Measurements from ENCODE around the gene CLCNKB. TPM values are rescaled to one million over a fixed set of nuclear protein-coding genes. Genes with fewer than 3 reads are reported as not detected.
"Not testable (repeated sequence)": the region's sequence is repeated elsewhere in the genome, so short reads cannot be mapped to it uniquely, and the experiment has no call there.

CLCNKB gene
- total and polyA plus RNA-seq, 11 donors, result 0.50 to 2.7 (median 1.5) TPM

GRCh38 chr1:16041200-16041599 lies 2.4 kb upstream of the CLCNKB start:
- ATAC-seq (no peak), DNase-seq (no peak)
- no peak for TF ChIP-seq CTCF (IDR thresholded peaks at IDR 0.05)
- TF ChIP-seq POLR2A (IDR thresholded peaks at IDR 0.05), result no peak
- no peaks in the 10 kb centered on the region for H3K36me3 ChIP-seq
- H3K4me3 ChIP-seq, result no peak overlapping the region
- H3K9me3 ChIP-seq, result no peaks in the 10 kb centered on the region
- no peak overlapping the region for H3K27ac ChIP-seq
- H3K27me3 ChIP-seq, result no peaks in the 10 kb centered on the region
- WGBS, 4 donors, result 63 to 90% (median 67%) methylated on average over 8 of the region's 8 CpGs
- H3K4me1 ChIP-seq, result no peaks in the 10 kb centered on the region
- intact Hi-C loops (cut with DNase I), result no loop called here

- WGBS, 4 donors, result 70 to 84% (median 76%) methylated on average over 8 to 9 of the region's 9 CpGs
- H3K4me1 ChIP-seq, result no peaks in the 10 kb centered on the region
- intact Hi-C loops (cut with DNase I), result no loop called here
- ATAC-seq (peak in 1 of 4 donors; percentile 27), DNase-seq (peak in 1 of 5 donors; percentile 23)
- H3K4me3 ChIP-seq, result no peak overlapping the region
- H3K9me3 ChIP-seq, result no peaks in the 10 kb centered on the region
- no peaks in the 10 kb centered on the region for H3K36me3 ChIP-seq
- no peak for TF ChIP-seq POLR2A (IDR thresholded peaks at IDR 0.05)
- TF ChIP-seq CTCF (IDR thresholded peaks at IDR 0.05), result peak in 1 of 12 donors; percentile 20
- H3K27me3 ChIP-seq, result no peaks in the 10 kb centered on the region
- no peak overlapping the region for H3K27ac ChIP-seq
These were observed 1.5 kb upstream of the CLCNKB start for GRCh38 chr1:16042096-16042495.

GRCh38 chr1:16042654-16043053 lies 928 bp upstream of the CLCNKB start:
- H3K4me3 ChIP-seq; H3K27me3 ChIP-seq; H3K9me3 ChIP-seq; H3K4me1 ChIP-seq; H3K27ac ChIP-seq; DNase-seq; intact Hi-C loops (cut with DNase I); H3K36me3 ChIP-seq: not testable (repeated sequence)
- ATAC-seq, result peak in 1 of 4 donors; percentile 23
- 62 to 87% (median 76%) methylated on average over 6 to 9 of the region's 9 CpGs for WGBS, 4 donors

DNA sequence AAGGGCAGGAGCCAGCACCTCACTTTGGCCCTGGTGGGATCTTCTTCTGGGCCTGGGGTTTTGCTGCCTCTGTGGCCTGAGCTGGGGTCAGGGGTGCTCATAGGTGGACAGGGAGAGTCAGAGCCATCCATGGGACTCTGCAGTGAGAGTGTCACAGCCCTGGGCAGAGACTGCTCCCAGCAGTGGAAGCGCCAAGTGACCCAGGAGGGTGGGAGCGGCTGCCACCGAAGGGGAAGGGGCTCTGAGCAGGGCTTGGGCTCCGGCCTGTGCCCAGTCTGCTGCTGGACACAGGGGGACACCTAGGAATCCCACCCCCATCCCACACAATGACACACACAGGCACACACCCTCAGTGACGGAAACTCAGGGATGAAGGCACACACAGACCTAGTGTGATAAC lies 368 bp downstream of the CLCNKB start:
- H3K9me3 ChIP-seq, result no peaks in the 10 kb centered on the region
- peaks cover 0 to 4% (median 0%) of the 10 kb centered on the region in 9 donors for H3K27me3 ChIP-seq
- 90 to 96% (median 94%) methylated on average over 5 of the region's 5 CpGs for WGBS, 4 donors
- peaks cover 0 to 8% (median 3%) of the 10 kb centered on the region in 12 donors for H3K4me1 ChIP-seq
- ATAC-seq (no peak), DNase-seq (no peak)
- no peak overlapping the region for H3K4me3 ChIP-seq
- no peaks in the 10 kb centered on the region for H3K36me3 ChIP-seq
- intact Hi-C loops (cut with DNase I), result no loop called here
- H3K27ac ChIP-seq, result no peak overlapping the region
- no peak for TF ChIP-seq POLR2A (IDR thresholded peaks at IDR 0.05)
- no peak for TF ChIP-seq CTCF (IDR thresholded peaks at IDR 0.05)

DNA sequence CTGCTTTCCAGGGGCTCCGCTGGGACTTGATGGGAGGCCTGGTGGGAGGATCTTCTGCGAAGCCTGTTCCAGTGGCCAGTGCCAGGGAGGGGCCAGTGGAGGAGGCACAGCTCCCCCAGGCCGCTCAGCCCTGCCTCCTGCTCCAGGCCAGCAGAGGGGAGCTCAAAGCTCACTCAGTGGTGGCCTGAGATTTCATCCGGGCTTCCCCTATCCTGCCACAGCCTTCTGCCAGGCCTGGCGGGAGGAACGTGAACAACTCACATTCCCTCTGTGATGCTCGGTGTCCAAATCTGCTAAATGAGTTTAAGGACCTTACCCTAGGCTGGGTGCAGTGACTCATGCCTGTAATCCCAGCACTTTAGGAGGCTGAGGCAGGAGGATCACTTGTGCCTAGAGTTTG lies 3.3 kb downstream of the CLCNKB start:
- intact Hi-C loops (cut with DNase I), result loop anchor here in 1 of 10 donors (5.0 kb wide), 1 partner anchor 245 kb away; no protein-coding TSS in a partner anchor
- 58 to 84% (median 67%) methylated on average over 3 to 7 of the region's 7 CpGs for WGBS, 4 donors

More for the DNA sequence above, 3.3 kb downstream of the CLCNKB start:
- Histone ChIP-seq H3K36me3 (no peaks in the 10 kb centered on the region), H3K27ac (no peak overlapping the region), H3K27me3 (peaks cover 0 to 6% (median 0%) of the 10 kb centered on the region in 9 donors), H3K4me3 (no peak overlapping the region), H3K4me1 (peaks cover 0 to 11% (median 5%) of the 10 kb centered on the region in 12 donors), H3K9me3 (no peaks in the 10 kb centered on the region)
- TF ChIP-seq POLR2A (IDR thresholded peaks at IDR 0.05) (no peak), CTCF (IDR thresholded peaks at IDR 0.05) (no peak)
- ATAC-seq (no peak), DNase-seq (no peak)
